Hepatocyte (in vitro differentiated cells): ENCODE data around the gene CRACR2B. TPM values are rescaled to one million over a fixed set of nuclear protein-coding genes. Genes with fewer than 3 reads are reported as not detected.

Experiments used
- DNase-seq: peaks from one replicate; pipeline ENCODE4 v3.0.0-alpha.2; 2016; ENCODE audit warnings: low spot score
- H2AFZ ChIP-seq: fragments of 200-600 bp; sonication (generic); 2 replicates; pipeline ENCODE4 v1.6.0; 2016; ENCODE audit warnings: antibody characterized with exemption, mild to moderate bottlenecking
- H3K27ac ChIP-seq: fragments of 200-600 bp; sonication (generic); 2 replicates; pipeline ENCODE4 v1.5.1; 2016; ENCODE audit warnings: mild to moderate bottlenecking
- H3K27me3 ChIP-seq: fragments of 200-600 bp; sonication (generic); 2 replicates; pipeline ENCODE4 v1.6.1; 2016
- H3K36me3 ChIP-seq: fragments of 200-600 bp; sonication (generic); replicated peaks from 2 replicates; pipeline ENCODE4 v1.5.1; 2016; ENCODE audit warnings: low read depth; ENCODE audit not compliant: insufficient read depth
- H3K4me1 ChIP-seq: fragments of 200-600 bp; sonication (generic); 2 replicates; pipeline ENCODE4 v1.5.1; 2016; ENCODE audit warnings: mild to moderate bottlenecking, moderate library complexity; ENCODE audit not compliant: insufficient read depth
- H3K4me2 ChIP-seq: fragments of 200-600 bp; sonication (generic); 2 replicates; pipeline ENCODE4 v1.6.0; 2016
- H3K4me3 ChIP-seq: fragments of 200-600 bp; sonication (generic); 2 replicates; pipeline ENCODE4 v1.5.1; 2016; ENCODE audit warnings: mild to moderate bottlenecking
- H3K79me2 ChIP-seq: fragments of 200-600 bp; sonication (generic); 2 replicates; pipeline ENCODE4 v1.6.0; 2017; ENCODE audit warnings: mild to moderate bottlenecking
- H3K9me2 ChIP-seq: fragments of 200-600 bp; sonication (generic); replicated peaks from 2 replicates; pipeline ENCODE4 v1.6.0; 2017; ENCODE audit warnings: mild to moderate bottlenecking; ENCODE audit not compliant: insufficient read depth
- H3K9me3 ChIP-seq: fragments of 200-600 bp; sonication (generic); 2 replicates; pipeline ENCODE4 v1.5.1; 2016; ENCODE audit warnings: low read depth, mild to moderate bottlenecking
- H4K20me1 ChIP-seq: fragments of 200-600 bp; sonication (generic); 2 replicates; pipeline ENCODE4 v1.6.0; 2016; ENCODE audit warnings: mild to moderate bottlenecking; ENCODE audit not compliant: insufficient read depth, poor library complexity, severe bottlenecking
- EZH2 ChIP-seq: fragments of 200-600 bp; sonication (generic); IDR thresholded peaks from 2 replicates; pipeline ENCODE4 v1.6.1; 2016; ENCODE audit warnings: antibody characterized with exemption, mild to moderate bottlenecking, borderline replicate concordance
- EZH2phosphoT487 ChIP-seq: fragments of 200-600 bp; sonication (generic); IDR thresholded peaks from one replicate; pipeline ENCODE4 v1.6.1; 2018; ENCODE audit warnings: antibody characterized with exemption, mild to moderate bottlenecking, low read depth, moderate library complexity; ENCODE audit not compliant: unreplicated experiment, severe bottlenecking
- WGBS: methylation state at CpG from one replicate; pipeline ENCODE4 v1.1.6; 2016; ENCODE audit warnings: low lambda C conversion rate; ENCODE audit errors: missing lambda C conversion rate; 5-methylcytosine and 5-hydroxymethylcytosine counted together
- polyA plus RNA-seq: library from polyadenylated mRNA; unstranded; fragments of >200 nt; fragmentation: Nextera tagmentation; extraction: Ambion mirVana; gene quantifications from 2 replicates; pipeline ENCODE4 v1.2.1, GENCODE V29; 2016
- total RNA-seq: library from RNA; depleted of rRNA; stranded (reverse); fragments of >200 nt; gene quantifications from 2 replicates; pipeline ENCODE4 v1.2.3, GENCODE V29; 2014
- TF ChIP-seq, protein P1 (sequence below): fragments of 200-600 bp; sonication (generic); IDR thresholded peaks from 2 replicates; pipeline ENCODE4 v1.5.1; 2016; ENCODE audit warnings: antibody characterized with exemption, mild to moderate bottlenecking; ENCODE audit not compliant: poor library complexity

The CRACR2B gene
- total and polyA plus RNA-seq, 2 experiments from 2014 or later, result 9.7 to 33.2 TPM

DNA sequence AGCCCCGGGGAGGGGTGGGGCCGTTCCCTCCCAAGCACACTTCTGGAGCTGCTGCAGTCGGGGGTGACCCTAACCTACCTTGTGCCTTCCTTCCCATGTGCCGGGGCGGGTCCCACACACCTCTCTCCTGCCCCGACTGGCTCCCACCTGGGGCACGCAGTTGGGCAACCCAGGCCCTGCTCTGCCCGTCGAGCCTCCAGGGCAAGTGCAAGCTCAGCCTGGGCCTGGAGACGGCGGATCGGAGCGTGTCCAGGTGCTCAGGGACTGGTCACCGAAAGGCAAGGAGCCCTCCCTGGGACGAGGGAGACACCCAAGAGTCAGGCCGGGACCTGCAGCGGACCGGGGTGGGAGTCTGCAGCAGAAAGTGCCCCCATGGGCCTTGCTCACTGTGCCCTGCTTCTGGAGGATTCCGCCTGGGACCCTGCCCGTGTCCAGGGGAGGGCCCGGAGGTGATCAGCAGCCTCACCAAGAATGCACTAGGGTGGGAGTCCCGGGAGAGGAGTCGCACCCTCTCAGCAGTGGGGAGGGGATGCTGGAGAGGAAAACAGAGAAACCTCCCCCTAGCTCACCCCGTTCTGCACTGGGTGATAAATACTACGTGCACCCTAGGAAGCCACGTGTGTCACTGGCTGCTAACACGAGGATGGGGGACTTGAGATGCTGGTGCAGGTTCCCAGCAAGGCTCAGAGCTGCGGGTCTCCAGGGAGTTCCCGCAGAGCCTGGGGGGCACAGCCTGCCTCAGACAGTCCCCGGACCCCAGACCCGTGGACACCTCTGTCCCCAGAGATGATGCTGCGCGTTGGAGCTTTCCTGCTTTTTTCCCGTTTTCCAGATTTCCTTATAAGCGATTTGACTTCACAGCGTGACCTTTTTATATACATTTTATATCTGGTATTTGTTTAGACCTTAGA, 45.2 kb upstream of the CRACR2B start:
- TF ChIP-seq EZH2 (no peak), EZH2phosphoT487 (no peak)
- TF ChIP-seq, protein P1, sequence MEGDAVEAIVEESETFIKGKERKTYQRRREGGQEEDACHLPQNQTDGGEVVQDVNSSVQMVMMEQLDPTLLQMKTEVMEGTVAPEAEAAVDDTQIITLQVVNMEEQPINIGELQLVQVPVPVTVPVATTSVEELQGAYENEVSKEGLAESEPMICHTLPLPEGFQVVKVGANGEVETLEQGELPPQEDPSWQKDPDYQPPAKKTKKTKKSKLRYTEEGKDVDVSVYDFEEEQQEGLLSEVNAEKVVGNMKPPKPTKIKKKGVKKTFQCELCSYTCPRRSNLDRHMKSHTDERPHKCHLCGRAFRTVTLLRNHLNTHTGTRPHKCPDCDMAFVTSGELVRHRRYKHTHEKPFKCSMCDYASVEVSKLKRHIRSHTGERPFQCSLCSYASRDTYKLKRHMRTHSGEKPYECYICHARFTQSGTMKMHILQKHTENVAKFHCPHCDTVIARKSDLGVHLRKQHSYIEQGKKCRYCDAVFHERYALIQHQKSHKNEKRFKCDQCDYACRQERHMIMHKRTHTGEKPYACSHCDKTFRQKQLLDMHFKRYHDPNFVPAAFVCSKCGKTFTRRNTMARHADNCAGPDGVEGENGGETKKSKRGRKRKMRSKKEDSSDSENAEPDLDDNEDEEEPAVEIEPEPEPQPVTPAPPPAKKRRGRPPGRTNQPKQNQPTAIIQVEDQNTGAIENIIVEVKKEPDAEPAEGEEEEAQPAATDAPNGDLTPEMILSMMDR, result no peak
- Histone ChIP-seq H3K27ac (peak overlapping the region; percentile 2), H4K20me1 (peaks cover 4% of the 10 kb centered on the region), H3K9me2 (no peaks in the 10 kb centered on the region), H3K79me2 (peaks cover 17% of the 10 kb centered on the region), H3K27me3 (no peaks in the 10 kb centered on the region), H3K36me3 (no peaks in the 10 kb centered on the region), H3K4me3 (no peak overlapping the region), H2AFZ (no peak overlapping the region), H3K9me3 (no peaks in the 10 kb centered on the region), H3K4me1 (peaks cover 18% of the 10 kb centered on the region), H3K4me2 (peak overlapping the region; percentile 35)
- DNase-seq, result no peak
- 83% methylated on average over 35 of the region's 36 CpGs for WGBS

DNA sequence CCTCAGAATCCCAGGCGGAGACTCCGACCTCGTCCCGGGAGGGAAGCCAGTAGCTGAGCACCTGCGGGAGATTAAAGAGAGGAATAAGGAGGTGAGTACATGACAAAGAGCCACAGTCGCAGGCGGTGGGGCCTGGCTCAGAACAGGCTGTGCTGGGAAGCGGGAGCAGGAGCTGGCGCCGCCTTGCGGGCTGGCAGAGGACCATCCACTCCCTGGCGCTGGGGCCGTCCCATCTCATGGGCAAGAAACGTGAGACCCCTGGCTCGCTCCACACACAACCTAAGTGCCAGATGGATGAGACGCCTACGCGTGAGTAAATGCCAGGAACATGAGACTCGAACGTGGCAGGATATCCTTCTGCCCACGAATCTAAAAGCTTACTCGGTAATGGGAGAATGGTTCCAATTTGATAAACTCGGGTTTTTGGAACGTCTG, 44.1 kb upstream of the CRACR2B start:
- TF ChIP-seq, protein P1, result peak; percentile 82
- no peak for TF ChIP-seq EZH2phosphoT487
- H3K4me2 ChIP-seq, result peak overlapping the region; percentile 35
- no peak overlapping the region for H3K4me3 ChIP-seq
- 6% methylated on average over 24 of the region's 24 CpGs for WGBS
- H4K20me1 ChIP-seq, result peaks cover 4% of the 10 kb centered on the region
- no peaks in the 10 kb centered on the region for H3K9me2 ChIP-seq
- peak overlapping the region; percentile 10 for H3K27ac ChIP-seq
- H3K36me3 ChIP-seq, result no peaks in the 10 kb centered on the region
- H3K79me2 ChIP-seq, result peaks cover 6% of the 10 kb centered on the region
- no peaks in the 10 kb centered on the region for H3K9me3 ChIP-seq
- H2AFZ ChIP-seq, result no peak overlapping the region
- peaks cover 10% of the 10 kb centered on the region for H3K4me1 ChIP-seq
- DNase-seq, result peak; percentile 93
- no peaks in the 10 kb centered on the region for H3K27me3 ChIP-seq

DNA sequence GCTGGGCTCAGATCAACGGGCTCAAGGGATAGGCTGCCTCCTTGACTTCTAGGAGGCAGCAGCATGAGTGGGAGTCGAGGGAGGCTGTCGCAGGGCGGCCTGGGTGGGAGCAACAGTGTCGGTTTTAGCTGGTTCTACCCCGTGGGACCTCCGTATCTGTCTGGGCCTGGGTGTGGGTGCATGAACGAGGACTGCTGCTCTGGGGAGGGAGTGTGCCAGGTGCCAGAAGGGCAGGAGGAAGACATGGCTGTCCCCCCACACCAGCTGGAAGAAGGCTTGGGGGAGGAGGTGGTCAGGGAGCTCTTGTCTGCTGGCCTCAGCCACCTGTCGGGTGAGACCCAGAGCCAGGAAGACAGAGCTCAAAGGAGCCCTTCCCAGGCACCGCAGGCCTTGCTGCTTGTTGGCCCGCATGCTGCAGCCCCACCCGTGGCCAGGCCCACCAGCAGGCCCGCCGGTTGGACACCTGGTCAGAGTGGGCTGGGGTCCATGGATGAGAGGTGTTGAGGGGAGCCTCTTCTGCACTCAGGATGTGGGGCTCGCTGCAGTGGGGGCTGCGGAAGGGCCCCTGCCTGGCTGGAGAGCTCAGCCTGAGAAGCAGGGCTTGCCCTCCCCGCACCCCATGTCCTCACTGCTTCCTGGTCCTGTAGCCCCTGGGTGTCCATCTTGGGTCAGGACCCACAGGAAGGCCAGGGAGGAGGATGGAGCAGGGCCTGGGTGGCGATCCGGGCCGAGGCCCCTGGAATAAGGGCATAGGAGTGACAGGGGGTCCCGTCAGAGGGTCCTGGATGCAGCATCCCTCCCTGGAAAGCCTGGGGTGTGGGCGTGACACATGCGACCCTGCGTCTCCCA, 41.3 kb upstream of the CRACR2B start:
- 88% methylated on average over 22 of the region's 24 CpGs for WGBS
- no peak overlapping the region for H2AFZ ChIP-seq
- no peaks in the 10 kb centered on the region for H3K36me3 ChIP-seq
- no peak overlapping the region for H3K4me2 ChIP-seq
- no peak for DNase-seq
- no peak overlapping the region for H3K27ac ChIP-seq
- H3K27me3 ChIP-seq, result no peaks in the 10 kb centered on the region
- H4K20me1 ChIP-seq, result no peaks in the 10 kb centered on the region
- no peak for TF ChIP-seq EZH2phosphoT487
- TF ChIP-seq EZH2, result no peak
- TF ChIP-seq, protein P1, result no peak
- no peak overlapping the region for H3K4me3 ChIP-seq
- H3K4me1 ChIP-seq, result peaks cover 9% of the 10 kb centered on the region
- H3K9me3 ChIP-seq, result no peaks in the 10 kb centered on the region
- H3K79me2 ChIP-seq, result no peaks in the 10 kb centered on the region
- no peaks in the 10 kb centered on the region for H3K9me2 ChIP-seq
